Camera-type eye (tissue), 1 donor: Measurements from ENCODE around the gene ELAC2. TPM values are rescaled to one million over a fixed set of nuclear protein-coding genes. Genes with fewer than 3 reads are reported as not detected.

ENCODE experiments used
- total RNA-seq: library from RNA; depleted of rRNA; stranded (reverse); fragments of >200 nt; gene quantifications from one replicate; pipeline ENCODE4 v1.2.3, GENCODE V29; 2014

ELAC2 gene, protein sequence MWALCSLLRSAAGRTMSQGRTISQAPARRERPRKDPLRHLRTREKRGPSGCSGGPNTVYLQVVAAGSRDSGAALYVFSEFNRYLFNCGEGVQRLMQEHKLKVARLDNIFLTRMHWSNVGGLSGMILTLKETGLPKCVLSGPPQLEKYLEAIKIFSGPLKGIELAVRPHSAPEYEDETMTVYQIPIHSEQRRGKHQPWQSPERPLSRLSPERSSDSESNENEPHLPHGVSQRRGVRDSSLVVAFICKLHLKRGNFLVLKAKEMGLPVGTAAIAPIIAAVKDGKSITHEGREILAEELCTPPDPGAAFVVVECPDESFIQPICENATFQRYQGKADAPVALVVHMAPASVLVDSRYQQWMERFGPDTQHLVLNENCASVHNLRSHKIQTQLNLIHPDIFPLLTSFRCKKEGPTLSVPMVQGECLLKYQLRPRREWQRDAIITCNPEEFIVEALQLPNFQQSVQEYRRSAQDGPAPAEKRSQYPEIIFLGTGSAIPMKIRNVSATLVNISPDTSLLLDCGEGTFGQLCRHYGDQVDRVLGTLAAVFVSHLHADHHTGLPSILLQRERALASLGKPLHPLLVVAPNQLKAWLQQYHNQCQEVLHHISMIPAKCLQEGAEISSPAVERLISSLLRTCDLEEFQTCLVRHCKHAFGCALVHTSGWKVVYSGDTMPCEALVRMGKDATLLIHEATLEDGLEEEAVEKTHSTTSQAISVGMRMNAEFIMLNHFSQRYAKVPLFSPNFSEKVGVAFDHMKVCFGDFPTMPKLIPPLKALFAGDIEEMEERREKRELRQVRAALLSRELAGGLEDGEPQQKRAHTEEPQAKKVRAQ
- total RNA-seq: 59.7 TPM

DNA sequence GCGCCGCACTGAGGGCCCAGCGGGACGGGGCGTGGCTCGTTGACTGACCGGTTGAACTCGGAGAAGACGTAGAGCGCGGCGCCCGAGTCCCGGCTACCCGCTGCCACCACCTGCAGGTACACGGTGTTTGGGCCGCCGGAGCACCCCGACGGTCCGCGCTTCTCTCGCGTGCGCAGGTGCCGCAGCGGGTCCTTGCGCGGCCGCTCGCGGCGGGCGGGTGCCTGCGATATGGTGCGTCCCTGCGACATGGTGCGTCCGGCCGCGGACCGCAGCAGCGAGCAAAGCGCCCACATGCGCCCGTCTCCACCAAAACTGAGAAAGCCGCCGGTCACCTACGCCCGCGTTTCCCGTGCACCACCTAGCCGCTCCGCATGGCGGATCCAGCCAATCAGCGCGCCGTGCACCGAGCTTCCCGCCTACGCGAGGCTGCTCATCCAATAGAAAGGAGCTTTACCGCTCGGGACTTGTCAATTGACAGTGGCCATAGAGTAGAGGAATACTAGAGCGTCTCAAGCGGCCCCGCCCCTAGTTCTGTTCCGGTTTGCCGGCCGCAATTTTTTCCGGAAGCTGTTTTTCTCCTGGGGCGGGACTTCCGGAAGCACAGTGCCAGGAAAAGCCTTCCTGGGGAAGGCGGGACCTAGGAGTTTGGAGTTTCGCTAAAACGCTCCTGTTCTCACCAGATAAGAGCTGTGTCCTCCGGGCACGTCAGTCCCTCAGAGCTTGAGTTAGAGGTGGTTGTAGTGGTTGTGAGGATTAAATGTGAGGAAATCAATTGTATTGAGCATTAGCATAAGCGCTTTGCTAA lies at the start of gene ELAC2:
TSS of gene ELAC2 (minus strand) at position 373 of the 805 bp plus-strand sequence. CDS start at position 293, 80 bp downstream.

Other genes with a start within 250 kb of the ELAC2 start
- gene ARHGAP44, start 228.5 kb downstream of the ELAC2 start, total RNA-seq: 12.5 TPM